K562 (cell line): Measurements from ENCODE around the gene RSPH9. TPM values are rescaled to one million over a fixed set of nuclear protein-coding genes. Genes with fewer than 3 reads are reported as not detected.

Experiments used
- ATF3 ChIP-seq, 2 experiments: fragments of 450-650 bp in 1 of 2; sonication (generic) in 1 of 2; formaldehyde crosslinking in 1 of 2; IDR thresholded peaks in 1 of 2; conservative IDR thresholded peaks in 1 of 2; 2 replicates each; pipeline versions ENCODE4 v1.6.1 to v1.8.1; 2016 to 2023; ENCODE audit warnings: mild to moderate bottlenecking in 2 of 2, moderate library complexity in 2 of 2, inconsistent platforms in 1 of 2, missing genetic modification reagents in 1 of 2
- BRF1 ChIP-seq: IDR thresholded peaks from 3 replicates; pipeline ENCODE4 v1.6.1; 2011; ENCODE audit warnings: borderline replicate concordance, mild to moderate bottlenecking; ENCODE audit not compliant: insufficient read length; ENCODE audit errors: extremely low read depth
- DMBX1 ChIP-seq: fragments of 250-450 bp; sonication (Bioruptor Pico); IDR thresholded peaks from 2 replicates; pipeline ENCODE4 v1.8.0; 2022; ENCODE audit warnings: inconsistent platforms, mild to moderate bottlenecking, moderate library complexity, borderline replicate concordance
- ETV1 ChIP-seq: fragments of 450-650 bp; conservative IDR thresholded peaks from 2 replicates; pipeline ENCODE4 v1.6.1; 2016; ENCODE audit warnings: missing genetic modification characterization, control low read depth, low read depth, missing compliant biosample characterization
- GABPA ChIP-seq: fragments of 200-800 bp; sonication (Bioruptor generic); conservative IDR thresholded peaks from 2 replicates; pipeline ENCODE4 v1.6.1; 2016; ENCODE audit warnings: low read depth, missing genetic modification characterization, missing compliant biosample characterization
- KAT7 ChIP-seq: sonication (generic); formaldehyde crosslinking; IDR thresholded peaks from 2 replicates; pipeline ENCODE4 v1.8.0; 2022; ENCODE audit warnings: missing genetic modification reagents, mild to moderate bottlenecking, borderline replicate concordance
- KDM1A ChIP-seq, 2 experiments: fragments of 450-650 bp; IDR thresholded peaks; 2 replicates each; pipeline ENCODE4 v1.6.1; 2016; ENCODE audit warnings: mild to moderate bottlenecking in 2 of 2
- L3MBTL2 ChIP-seq: fragments of 450-650 bp; IDR thresholded peaks from 2 replicates; pipeline ENCODE4 v1.6.1; 2016; ENCODE audit warnings: mild to moderate bottlenecking, moderate library complexity
- POLR3A ChIP-seq: IDR thresholded peaks from 2 replicates; pipeline ENCODE4 v1.6.1; 2011; ENCODE audit warnings: borderline replicate concordance, mild to moderate bottlenecking, moderate library complexity; ENCODE audit not compliant: insufficient read length, insufficient read depth; ENCODE audit errors: extremely low read depth
- RBFOX2 ChIP-seq: fragments of 200-400 bp; formaldehyde crosslinking; IDR thresholded peaks from 2 replicates; pipeline ENCODE4 v1.6.1; 2017; ENCODE audit warnings: low read depth, mild to moderate bottlenecking, low read length, moderate library complexity
- RFX5 ChIP-seq: IDR thresholded peaks from 2 replicates; pipeline ENCODE4 v1.6.1; 2011; ENCODE audit warnings: low read depth, mild to moderate bottlenecking, improper control_type of control experiment, low read length
- THAP12 ChIP-seq: fragments of 250-450 bp; sonication (Bioruptor Pico); IDR thresholded peaks from 2 replicates; pipeline ENCODE4 v1.9.0; 2021; ENCODE audit warnings: mild to moderate bottlenecking, inconsistent platforms
- THAP7 ChIP-seq: fragments of 250-450 bp; sonication (Bioruptor Pico); IDR thresholded peaks from 2 replicates; pipeline ENCODE4 v1.5.0; 2021
- THRB ChIP-seq: fragments of 450-650 bp; formaldehyde crosslinking; conservative IDR thresholded peaks from 2 replicates; pipeline ENCODE4 v1.4.0; 2022; ENCODE audit warnings: mild to moderate bottlenecking, missing genetic modification characterization
- TRIM25 ChIP-seq: fragments of 450-650 bp; IDR thresholded peaks from 2 replicates; pipeline ENCODE4 v1.7.0; 2016; ENCODE audit warnings: borderline replicate concordance
- USF2 ChIP-seq: sonication (generic); formaldehyde crosslinking; IDR thresholded peaks from 2 replicates; pipeline ENCODE4 v1.5.0; 2020; ENCODE audit warnings: missing genetic modification reagents
- ZNF197 ChIP-seq: fragments of 200-800 bp; sonication (Bioruptor generic); IDR thresholded peaks from 2 replicates; pipeline ENCODE4 v1.6.1; 2016; ENCODE audit warnings: low read depth, missing genetic modification characterization, missing compliant biosample characterization
- ZNF311 ChIP-seq: fragments of 250-450 bp; sonication (Bioruptor Pico); IDR thresholded peaks from 2 replicates; pipeline ENCODE4 v1.4.0; 2020; ENCODE audit warnings: mild to moderate bottlenecking, moderate library complexity
- polyA plus RNA-seq, 8 experiments: library from polyadenylated mRNA; depleted of rRNA in 4 of 8; stranded (reverse) in 5 of 8; unstranded in 3 of 8; fragments of >200 nt; fragmentation: Nextera tagmentation in 2 of 8; fragmentation: Illumina TruSeq in 1 of 8; extraction: Ambion mirVana in 2 of 8; extraction: Trizol in 1 of 8; gene quantifications; 2 replicates each; pipeline versions ENCODE4 v1.2.1 to v1.2.3, GENCODE V29; 2011 to 2014; ENCODE audit warnings: inconsistent platforms in 1 of 8, missing spikeins in 1 of 8
- total RNA-seq, 7 experiments: library from RNA; depleted of rRNA in 6 of 7; stranded (reverse); fragments of >200 nt in 6 of 7; fragmentation: Illumina TruSeq in 2 of 7; extraction: Trizol in 2 of 7; gene quantifications; 2 replicates each; pipeline versions ENCODE4 v1.2.1 to v1.2.3, GENCODE V29; 2011 to 2021; ENCODE audit warnings: low replicate concordance in 1 of 7

Gene RSPH9
- total and polyA plus RNA-seq, 9 of the 15 experiments (the other 6 are each of a cell fraction or from before 2014, with no cell fraction given) = 0.05 to 0.60 (median 0.39) TPM; not detected in 6

GRCh38 chr6:43628393-43629103 lies 16.3 kb upstream of the RSPH9 start (continued):
- TF ChIP-seq KAT7 (CRISPR knock-in tag) = no peak
- TF ChIP-seq ZNF197 (CRISPR knock-in tag) = 0 out of 2 replicates have a peak, but pooled peaks have one; percentile 57
- TF ChIP-seq USF2 = no peak
- no peak for TF ChIP-seq RFX5
- TF ChIP-seq ETV1 (tag) = peak; percentile 96
- TF ChIP-seq POLR3A = no peak
- TF ChIP-seq DMBX1 = no peak; the same call in 1 of the 2 replicates
- TF ChIP-seq TRIM25 = no peak
- peak; percentile 98 for TF ChIP-seq THRB (CRISPR knock-in tag)
- no peak for TF ChIP-seq KDM1A (IDR thresholded peaks at IDR 0.05)
- TF ChIP-seq ATF3 (IDR thresholded peaks at IDR 0.05) = no peak
- no peak for TF ChIP-seq ATF3 (CRISPR knock-in tag; conservative IDR thresholded peaks at IDR 0.05)
- TF ChIP-seq THAP12 = no peak
- TF ChIP-seq BRF1 = no peak
- 0 out of 2 replicates have a peak, but pooled peaks have one; percentile 65 for TF ChIP-seq THAP7 (CRISPR knock-in tag)
- TF ChIP-seq GABPA (tag) = no peak
- TF ChIP-seq RBFOX2 = no peak
- no peak for TF ChIP-seq L3MBTL2
- TF ChIP-seq ZNF311 (CRISPR knock-in tag) = no peak
